Cardiac septum (tissue), 1 donor: ENCODE measurements around the gene CMPK1. TPM values are rescaled to one million over a fixed set of nuclear protein-coding genes. Genes with fewer than 3 reads are reported as not detected.
"Not testable (repeated sequence)": the region's sequence is repeated elsewhere in the genome, so short reads cannot be mapped to it uniquely, and the experiment has no call there.

Source experiments
- DNase-seq: peaks from one replicate; pipeline ENCODE4 v3.0.0-alpha.2; 2020; ENCODE audit warnings: low spot score
- intact Hi-C: fragments of 100-400 bp; cut with DNase I; formaldehyde crosslinking; loops from one replicate; pipeline ENCODE4 v1.14.0; 2022
- long read RNA-seq: library from polyadenylated mRNA; unstranded; transcript quantifications from one replicate; pipeline ENCODE4 v2.0.0, GENCODE V29; 2021
- total RNA-seq: library from RNA; stranded (reverse); fragmentation: NEBNext Ultra II Directional; extraction: Animal tissue kit (Norgen Biotek cat#: 25700); gene quantifications from one replicate; pipeline ENCODE4 v1.2.1, GENCODE V29; 2021
- donor health status: DM: no; HTN: no; CAD: no.

Gene CMPK1, protein sequence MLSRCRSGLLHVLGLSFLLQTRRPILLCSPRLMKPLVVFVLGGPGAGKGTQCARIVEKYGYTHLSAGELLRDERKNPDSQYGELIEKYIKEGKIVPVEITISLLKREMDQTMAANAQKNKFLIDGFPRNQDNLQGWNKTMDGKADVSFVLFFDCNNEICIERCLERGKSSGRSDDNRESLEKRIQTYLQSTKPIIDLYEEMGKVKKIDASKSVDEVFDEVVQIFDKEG
- 74.9 TPM for total RNA-seq
- long read RNA-seq, transcript CMPK1-203 (6 exons, 2,930 nt): major isoform, 211 of 225 reads
- long read RNA-seq, transcript CMPK1-202 (5 exons, 1,212 nt): minor isoform, 8 of 225 reads
- long read RNA-seq, partial matches to known transcripts: 2 of 225 reads
- long read RNA-seq, other reads (novel, unspliced or antisense): 3 of 225 reads

DNA sequence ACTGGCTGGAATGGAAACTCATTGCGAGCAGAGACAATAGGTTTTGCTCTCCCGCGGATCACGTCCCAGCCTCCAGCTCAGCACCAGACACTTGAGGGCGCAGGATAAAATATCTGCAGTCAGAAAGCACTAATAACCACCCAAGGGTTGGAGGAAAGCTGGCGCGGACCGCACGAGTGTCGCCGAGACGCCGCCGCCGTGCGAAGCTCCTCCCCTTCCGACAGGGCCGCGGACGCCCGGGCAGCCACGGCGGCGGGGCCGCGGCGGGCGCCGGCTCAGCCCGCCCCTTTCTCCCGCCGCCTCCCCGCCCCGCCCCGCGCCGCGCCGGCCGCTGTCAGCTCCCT, at the start of gene CMPK1:
Gene CMPK1 (plus strand): TSS at position 213 of the 344 bp plus-strand sequence. CDS start 156 bp downstream, outside the sequence.
- DNase-seq: peak; percentile 91
- intact Hi-C loops: loop anchor here (2.0 kb wide), 1 partner anchor 19 kb away; the partner anchor contains the start of gene STIL

DNA sequence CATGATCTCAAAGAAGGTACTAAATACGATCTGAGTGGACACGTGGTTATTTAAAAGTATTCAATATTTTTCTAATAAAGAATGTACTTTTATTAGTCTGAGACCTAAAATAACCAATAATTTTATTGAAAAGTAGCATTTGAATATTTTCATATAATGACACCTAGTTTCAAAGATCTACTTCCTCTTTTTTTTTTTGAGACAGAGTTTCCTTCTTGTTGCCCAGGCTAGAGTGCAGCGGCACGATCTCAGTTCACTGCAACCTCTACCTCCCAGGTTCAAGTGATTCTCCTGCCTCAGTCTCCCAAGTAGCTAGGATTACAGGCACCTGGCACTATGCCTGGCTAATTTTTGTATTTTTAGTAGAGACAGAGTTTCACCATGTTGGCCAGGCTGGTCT, 45.5 kb upstream of the CMPK1 start:
- intact Hi-C loops, DNase-seq: not testable (repeated sequence)

DNA sequence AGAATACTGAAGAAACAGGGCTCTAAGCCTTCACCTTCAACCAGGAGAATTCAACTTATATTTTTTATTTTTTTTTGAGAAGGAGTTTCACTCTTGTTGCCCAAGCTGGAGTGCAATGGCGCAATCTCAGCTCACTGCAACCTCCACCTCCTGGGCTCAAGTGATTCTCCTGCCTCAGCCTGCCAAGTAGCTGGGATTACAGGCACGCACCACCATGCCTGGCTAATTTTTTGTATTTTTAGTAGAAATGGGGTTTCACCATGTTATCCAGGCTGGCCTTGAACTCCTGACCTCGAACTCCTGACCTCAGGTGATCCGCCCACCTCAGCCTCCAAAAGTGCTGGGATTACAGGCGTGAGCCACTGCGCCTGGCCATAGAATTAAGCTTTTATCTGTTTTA, 38.7 kb upstream of the CMPK1 start:
- intact Hi-C loops, DNase-seq: not testable (repeated sequence)

DNA sequence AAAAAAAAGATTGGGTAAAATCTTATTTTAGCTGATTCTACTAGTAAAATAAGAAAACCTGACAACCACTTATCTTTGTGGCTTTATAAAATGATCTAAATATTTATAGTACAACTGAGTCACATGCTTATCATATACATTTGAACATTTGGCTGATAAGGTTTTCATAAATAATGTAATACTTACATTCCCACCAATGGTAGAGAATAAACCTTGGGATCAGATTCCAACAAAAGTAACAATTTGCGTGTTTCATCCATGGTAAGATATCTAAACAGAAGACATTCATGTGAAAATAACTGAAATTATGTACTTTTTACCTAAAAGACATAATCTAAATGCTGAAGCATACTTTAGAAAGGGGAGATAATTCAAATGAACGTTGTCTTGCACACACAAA, 38.0 kb upstream of the CMPK1 start:
- DNase-seq: no peak
- intact Hi-C loops: no loop called here

DNA sequence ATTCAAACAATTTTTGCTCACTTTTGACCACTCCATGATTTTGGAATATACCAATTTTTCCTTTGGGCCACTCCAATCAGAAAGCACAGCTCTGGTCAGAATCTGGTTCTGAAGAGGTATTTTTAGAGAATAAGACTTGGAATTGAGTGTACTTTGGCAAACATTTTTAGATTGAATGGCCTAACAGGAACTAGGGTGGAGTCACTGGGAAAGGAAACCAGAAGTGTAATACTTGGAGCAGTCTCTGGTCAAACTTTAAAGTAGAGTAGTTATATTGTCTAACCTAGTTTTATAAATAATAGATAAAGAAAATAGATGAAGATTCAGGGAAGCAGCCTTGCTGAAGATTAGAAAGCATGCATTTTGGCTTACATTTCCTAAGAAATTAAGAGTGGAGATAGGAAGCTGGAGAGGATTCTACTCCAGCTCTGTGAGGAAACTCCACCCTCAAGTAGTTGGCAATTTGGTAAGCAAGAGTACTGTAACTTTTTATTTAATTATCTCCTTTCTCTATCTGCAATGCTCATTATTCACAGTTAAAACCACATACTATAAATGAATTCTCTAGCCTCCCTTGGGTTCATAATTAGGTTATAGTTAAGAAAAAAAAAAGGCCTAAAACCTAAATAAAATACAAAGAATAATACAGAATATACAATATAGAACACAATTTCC, 35.4 kb upstream of the CMPK1 start:
- DNase-seq: no peak
- intact Hi-C loops: no loop called here

DNA sequence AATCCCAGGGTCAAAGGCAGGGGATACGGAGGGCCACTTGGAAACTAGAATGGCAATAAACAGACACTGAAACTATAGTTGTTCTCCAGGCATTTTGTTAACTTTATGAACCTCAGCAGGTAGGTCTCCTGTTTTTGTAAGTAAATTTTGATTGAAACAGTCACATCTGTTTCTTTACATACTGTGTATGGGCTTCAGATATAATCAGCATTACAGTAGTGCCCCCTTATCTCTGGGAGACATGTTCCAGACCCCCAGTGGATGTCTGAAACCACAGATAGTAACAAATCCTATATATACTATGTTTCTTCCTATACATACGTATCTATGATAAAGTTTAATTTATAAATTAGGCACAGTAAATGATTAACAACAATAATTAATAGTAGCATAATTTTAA, 31.1 kb upstream of the CMPK1 start:
- intact Hi-C loops: no loop called here
- no peak for DNase-seq

DNA sequence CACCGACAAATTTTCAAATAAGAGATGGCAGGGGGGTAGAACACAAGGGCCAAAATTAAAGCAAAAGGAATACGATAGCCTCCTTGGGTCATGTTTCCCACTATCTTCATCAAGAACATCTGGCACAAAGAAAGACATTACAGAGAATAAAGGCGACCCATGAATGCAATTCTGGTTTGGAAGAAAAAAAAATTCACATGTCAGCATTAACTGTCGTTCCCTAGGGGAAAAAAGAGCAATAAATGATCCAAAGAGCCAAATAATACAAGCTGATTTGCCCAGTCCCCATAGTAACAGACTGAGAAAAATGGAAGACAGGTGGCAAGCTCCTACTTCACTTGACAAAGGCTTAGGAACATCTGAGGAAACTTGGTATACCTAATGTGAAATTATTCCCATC, 24.2 kb upstream of the CMPK1 start:
- intact Hi-C loops: no loop called here
- no peak for DNase-seq

DNA sequence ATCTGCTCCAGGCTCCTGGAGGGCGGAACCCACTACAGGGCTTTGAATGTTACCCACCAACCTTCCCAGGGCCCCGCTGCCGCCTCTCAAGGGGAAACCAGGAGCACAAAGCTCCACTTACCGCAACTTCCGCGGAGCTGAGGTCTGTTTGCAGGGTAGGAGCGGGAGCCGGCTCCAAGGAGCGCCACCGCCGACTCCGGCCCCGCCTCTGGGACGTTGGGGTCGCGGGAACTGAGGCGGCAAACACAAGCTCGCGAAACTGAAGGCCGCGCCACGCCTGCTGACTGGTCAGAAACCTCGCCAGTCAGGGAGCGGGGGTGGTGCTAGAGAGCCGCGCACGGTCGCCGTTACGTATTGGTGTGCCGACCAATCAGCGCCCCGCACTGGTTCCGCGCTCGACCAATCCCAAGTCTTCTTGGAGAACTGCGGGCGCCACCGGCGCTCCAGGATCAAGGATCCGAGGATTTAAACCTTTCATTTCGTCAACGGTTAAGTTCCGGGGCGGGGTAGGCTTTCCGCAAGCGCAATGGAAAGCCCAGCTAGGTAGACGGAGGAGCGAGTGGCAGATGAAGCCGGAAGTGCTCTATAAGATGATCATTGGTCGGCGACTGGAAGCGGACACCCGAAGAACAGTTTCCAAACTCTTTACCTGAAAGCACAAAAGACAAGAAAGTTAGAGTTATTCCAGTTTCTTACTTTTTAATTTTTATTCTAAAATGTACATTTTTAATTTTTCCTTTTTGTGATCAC, 19.5 kb upstream of the CMPK1 start, which contains the start of gene STIL:
Gene STIL (minus strand): TSS at position 233 of the 750 bp plus-strand sequence. CDS start 3,828 bp downstream, outside the sequence.
- intact Hi-C loops: loop anchor here (2.0 kb wide), 1 partner anchor 19 kb away; the partner anchor contains the start of gene CMPK1
- DNase-seq: peak; percentile 99

DNA sequence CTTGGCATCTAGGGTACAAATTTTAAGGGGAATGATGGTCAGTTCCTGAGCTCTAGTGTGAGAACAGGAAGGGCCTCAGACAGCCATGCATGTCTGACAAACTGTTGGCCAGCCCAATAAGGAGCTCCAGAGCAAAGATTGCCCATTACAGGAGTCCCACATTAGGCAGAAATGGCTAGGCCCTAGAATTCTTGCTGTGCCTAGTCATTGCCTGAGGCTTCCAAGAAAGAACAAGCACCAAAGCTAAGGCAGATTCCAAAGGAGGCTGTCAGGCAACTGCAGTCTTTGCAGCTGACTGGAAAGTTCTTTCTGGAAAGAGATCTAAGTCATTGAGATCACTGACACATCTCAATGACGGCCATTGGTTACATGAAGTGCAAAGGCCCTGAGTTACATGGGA, 15.7 kb upstream of the CMPK1 start:
- DNase-seq: no peak
- intact Hi-C loops: no loop called here

DNA sequence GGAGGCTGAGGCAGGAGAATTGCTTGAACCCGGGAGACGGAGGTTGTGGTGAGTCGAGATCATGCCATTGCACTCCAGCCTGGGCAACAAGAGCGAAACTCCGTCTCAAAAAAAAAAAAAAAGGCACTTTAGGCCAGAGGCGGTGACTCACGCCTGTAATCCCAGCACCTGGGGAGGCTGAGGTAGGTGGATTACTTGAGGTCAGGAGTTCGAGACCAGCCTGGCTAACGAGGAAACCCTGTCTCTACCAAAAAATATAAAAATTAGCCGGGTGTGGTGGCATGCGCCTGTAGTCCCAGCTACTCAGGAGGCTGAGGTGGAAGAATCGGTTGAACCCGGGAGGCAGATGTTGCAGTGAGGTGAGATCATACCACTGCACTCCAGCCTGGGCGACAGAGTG, 13.6 kb upstream of the CMPK1 start:
- intact Hi-C loops, DNase-seq: not testable (repeated sequence)

DNA sequence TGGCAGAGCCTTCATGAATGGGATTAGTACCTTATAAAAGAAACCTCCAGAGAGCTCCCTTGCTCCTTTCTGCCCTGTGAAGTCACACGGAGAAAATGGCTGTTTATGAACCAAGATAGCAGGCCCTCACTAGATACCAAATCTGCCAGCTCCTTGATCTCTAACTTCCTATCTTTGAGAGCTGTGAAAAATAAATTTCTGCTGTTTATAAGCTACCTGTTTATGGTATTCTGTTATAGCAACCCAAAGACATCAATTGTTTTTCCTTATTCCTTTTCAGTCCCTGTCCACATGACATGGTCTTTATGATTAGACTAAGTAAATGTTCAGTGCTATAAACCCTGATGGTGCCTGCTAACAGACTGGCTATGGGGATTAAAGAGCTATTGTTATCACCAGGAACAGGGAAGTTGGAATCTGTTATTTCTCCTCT, 10.0 kb upstream of the CMPK1 start:
- intact Hi-C loops: no loop called here

DNA sequence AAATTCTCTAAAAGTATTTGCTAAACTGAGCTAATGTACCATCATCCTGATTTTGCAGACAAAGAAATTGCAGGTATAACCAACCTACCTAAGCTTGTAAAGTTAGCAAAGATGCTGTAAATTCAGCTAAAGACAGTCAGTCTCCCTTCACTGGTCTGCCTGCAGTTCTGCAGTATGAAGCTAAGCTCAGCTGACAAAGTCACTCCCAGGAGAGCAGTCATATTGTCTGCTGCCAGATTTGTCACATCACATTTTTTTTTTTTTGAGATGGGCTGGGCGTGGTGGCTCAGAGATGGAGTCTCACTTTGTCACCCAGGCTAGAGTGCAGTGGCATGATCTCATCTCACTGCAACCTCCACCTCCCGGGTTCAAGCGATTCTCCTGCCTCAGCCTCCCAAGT, 8.9 kb upstream of the CMPK1 start:
- DNase-seq: no peak
- intact Hi-C loops: no loop called here

More for the DNA sequence above, 10.0 kb upstream of the CMPK1 start:
- no peak for DNase-seq

DNA sequence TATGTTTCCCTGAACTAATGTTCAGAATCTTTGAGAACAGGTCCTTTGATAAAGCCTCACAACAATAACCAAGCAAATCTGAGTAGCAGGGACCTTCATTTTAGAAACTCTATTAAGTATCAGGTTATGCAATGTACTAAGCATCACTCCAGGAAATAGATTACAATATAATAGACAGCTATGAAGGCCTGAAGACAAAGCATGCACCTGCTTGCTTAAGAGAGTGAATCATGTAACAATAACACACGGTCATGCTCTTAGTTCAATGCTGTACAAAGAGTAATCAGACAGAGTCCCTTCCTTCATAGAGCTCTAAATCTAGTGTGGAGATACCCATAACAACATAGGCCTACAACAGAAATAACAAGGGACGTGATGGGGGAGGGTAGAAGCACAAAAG, 8.1 kb upstream of the CMPK1 start:
- DNase-seq: no peak
- intact Hi-C loops: no loop called here

DNA sequence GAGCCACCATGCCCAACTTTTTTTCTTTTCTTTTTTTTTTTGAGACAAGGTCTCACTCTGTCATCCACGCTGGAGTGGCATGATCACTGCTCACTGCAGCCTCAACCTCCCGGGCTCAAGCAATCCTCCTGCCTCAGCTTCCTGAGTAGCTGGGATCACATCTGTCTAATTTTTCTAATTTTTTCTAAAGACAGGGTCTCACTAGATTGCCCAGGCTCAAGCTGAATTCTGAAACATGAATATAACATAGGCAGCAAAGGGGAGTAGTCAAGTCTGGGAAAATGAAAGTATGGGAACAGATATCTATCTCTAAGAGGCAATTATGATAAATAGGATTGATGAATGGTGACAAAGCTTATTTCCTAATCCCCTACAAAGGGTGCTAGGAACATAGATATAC, 7.3 kb upstream of the CMPK1 start:
- intact Hi-C loops: no loop called here
- no peak for DNase-seq

DNA sequence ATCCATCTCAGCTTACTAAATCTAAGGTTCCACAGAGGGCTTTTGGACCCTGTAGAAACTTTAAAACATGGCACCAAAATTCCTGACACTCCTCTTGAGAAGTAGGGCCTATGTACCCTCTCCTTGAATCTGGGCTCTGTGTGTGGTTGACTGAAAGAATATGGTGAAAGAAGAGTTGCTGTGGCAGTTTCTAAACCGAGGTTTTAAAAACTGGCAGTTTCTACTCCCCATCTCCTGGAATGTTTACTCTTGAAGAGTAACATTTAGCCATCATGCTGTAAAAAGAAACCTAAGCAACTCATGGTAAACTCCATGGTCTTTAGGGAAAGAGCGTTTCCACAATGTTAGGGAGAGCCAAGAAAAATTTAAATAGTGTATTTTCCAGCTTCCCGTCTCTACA, 4.6 kb upstream of the CMPK1 start:
- intact Hi-C loops: no loop called here
- DNase-seq: no peak

DNA sequence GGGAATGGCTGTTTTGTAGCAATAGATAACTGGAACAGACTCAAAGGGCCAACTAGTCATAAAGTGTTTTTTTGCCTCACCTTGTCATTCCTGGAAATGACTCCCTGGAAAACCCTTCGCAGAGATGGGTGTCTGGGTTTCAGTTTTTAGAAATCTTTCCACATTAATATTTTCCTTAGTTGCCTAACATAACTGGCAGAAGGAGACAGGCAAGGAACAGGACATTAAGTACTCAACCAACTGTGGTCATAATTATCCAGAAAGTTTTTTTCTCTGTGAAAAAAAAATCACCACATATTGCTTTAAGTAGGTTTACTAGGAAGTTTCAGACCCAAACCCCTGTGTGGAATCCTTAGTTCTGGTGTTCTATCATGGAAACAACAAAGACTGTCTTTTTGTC, 3.4 kb upstream of the CMPK1 start:
- intact Hi-C loops: no loop called here
- DNase-seq: no peak

DNA sequence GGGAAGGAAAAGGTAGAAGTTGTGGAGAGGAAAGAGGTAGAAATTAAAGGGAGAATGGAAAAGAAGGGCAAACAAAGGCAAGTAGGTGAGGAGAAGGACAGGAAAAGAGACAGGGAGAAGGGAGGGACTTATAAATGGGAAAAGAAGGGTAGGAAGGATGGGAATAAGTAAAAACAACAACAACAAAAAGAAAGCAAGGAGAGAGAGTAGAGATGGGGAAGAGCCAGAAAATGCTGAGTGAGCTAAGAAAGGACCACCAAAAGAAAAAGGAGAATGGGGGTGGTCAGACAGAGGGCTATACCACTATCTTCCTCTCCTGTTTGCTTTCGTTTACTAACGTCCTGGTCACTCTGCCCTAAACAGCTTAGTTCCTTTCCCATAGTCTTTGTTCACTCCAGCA, 1.7 kb upstream of the CMPK1 start:
- DNase-seq: no peak

DNA sequence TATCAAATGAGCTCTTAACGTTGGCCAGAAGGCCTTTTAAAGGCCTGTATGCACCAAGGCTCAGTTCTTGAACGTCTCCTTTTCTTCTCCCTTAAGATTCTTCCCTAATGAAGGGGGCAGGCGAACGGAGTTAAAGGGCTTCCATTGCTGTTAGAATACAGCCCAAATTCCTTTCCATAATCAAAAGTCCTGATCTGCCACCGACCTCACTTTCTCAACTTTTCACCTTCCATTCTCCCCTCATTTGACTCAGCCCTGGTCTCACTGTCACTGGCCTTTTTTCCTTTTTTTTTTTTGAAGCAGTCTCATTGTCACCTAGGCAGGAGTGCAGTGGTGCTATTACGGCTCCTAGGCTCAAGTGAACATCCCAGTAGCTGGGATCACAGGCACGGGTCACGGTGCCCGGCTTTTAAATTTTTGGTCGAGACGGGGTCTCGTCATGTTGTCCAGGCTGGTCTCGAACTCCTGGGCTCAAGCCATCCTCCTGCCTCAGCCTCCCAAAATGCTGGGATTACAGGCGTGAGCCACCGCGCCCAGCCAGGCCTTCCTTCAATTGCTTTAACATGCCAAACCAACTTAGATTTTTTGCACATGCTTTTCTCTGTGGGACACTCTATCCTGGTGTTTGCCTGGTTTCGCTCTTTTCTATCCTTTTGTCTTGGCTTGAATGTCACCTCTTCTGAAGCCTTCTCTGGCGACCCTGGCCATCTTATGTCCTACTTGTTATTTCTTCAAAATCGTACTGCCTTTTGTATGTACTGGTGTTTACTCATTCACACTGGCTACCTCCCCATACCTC, 612 bp upstream of the CMPK1 start:
- intact Hi-C loops: loop anchor here (2.0 kb wide), 1 partner anchor 18 kb away; the partner anchor contains the start of gene STIL
- DNase-seq: no peak

More for the DNA sequence above, 1.7 kb upstream of the CMPK1 start:
- intact Hi-C loops: loop anchor here (2.0 kb wide), 1 partner anchor 17 kb away; the partner anchor contains the start of gene STIL
